Measurements from ENCODE around the gene CSNK1G1.

DNA sequence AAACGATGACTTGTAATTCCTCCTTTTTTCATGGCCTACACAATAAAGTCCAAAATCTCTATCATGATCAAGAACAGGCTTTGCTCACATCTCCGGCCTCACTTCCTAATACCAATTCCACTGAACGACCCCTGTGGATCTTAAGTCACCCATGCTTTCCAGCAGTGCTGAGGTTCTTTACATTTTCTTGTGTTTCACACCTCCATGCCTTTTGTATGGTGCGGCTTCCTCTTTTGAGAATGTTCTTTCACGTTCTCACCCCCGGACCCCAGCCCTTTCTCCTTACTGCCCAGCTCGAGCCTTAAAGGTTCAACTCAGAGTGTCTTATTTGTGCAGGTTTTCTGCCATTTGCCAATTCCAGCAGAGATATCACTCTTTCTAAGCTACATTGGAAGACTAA, 70.1 kb downstream of the CSNK1G1 start:
- TF ChIP-seq, protein P1, sequence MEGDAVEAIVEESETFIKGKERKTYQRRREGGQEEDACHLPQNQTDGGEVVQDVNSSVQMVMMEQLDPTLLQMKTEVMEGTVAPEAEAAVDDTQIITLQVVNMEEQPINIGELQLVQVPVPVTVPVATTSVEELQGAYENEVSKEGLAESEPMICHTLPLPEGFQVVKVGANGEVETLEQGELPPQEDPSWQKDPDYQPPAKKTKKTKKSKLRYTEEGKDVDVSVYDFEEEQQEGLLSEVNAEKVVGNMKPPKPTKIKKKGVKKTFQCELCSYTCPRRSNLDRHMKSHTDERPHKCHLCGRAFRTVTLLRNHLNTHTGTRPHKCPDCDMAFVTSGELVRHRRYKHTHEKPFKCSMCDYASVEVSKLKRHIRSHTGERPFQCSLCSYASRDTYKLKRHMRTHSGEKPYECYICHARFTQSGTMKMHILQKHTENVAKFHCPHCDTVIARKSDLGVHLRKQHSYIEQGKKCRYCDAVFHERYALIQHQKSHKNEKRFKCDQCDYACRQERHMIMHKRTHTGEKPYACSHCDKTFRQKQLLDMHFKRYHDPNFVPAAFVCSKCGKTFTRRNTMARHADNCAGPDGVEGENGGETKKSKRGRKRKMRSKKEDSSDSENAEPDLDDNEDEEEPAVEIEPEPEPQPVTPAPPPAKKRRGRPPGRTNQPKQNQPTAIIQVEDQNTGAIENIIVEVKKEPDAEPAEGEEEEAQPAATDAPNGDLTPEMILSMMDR (IDR thresholded peaks at IDR 0.05; ENCODE audit: low read depth, low read length, poor library complexity, severe bottlenecking): no peak
- no peak for TF ChIP-seq EZH2phosphoT487 (IDR thresholded peaks at IDR 0.05; ENCODE audit: borderline replicate concordance, low read length)
